ENCODE results near the gene RHEB. TPM values are rescaled to one million over a fixed set of nuclear protein-coding genes. Genes with fewer than 3 reads are reported as not detected.

RHEB gene
- polyA plus RNA-seq, 1 of the 3 experiments (the other 2 are of a cell fraction) = 87.3 TPM

DNA sequence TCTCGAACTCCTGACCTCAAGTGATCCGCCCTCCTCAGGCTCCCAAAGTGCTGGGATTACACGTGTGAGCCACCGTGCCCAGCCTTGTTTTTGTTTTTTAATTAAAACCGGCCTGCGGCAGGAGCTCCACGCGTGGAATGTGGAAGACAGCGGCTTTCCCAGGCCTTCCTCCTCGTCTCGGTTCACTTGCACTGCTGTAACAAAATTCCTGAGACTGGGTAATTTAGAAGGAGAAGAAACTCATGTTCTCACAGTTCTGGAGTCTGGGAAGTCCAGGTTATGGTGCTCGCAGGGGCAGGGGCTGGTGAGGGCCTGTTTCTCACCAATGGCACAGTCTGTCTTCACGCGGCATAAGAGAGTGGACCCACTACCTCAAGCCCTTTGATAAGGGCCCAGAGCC, 65.4 kb downstream of the RHEB start (continued):
- no peak for TF ChIP-seq CHD2 (IDR thresholded peaks at IDR 0.05; ENCODE audit: low read length, partially characterized antibody)

DNA sequence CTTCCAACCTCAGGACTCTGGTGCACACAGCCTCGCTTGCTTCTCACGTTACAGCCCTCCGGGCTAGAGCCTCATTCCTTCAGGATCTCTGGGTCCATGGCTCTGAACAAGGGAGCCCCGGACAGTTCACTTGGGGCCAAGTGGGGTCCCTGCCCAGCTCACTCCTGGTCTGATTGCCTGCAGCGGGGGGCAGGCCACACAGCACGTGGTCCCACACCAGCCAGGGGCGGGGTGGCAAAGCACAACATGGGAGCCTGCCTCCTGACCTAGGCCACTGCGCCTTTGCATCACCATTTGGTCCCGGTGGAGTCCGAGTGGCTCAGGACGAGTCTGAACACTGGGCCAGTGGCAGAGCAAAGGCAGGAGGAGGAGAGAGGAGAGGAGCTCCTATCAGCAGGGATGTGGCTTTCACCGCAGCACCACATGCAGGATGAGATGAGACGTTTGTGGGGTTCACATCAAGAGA, 66.3 kb downstream of the RHEB start:
- WGBS (ENCODE audit: low lambda C conversion rate) = 75% methylated on average over 13 of the region's 13 CpGs
- no peaks in the 10 kb centered on the region for H3F3A ChIP-seq (replicated peaks; ENCODE audit: insufficient read depth)
- DNase-seq = no peak
- H3K27me3 ChIP-seq (ENCODE audit: insufficient read depth) = no peaks in the 10 kb centered on the region
- CTCF ChIA-PET = interaction anchor here (0.7 to 2.1 kb wide), 6 partner anchors 12 to 142 kb away, joined by 3 to 5 read pairs (median 4); no protein-coding TSS in a partner anchor
- no peak overlapping the region for H3K27ac ChIP-seq (ENCODE audit: low read depth in 2 of 2, low read length in 1 of 2)
- H3K9me3 ChIP-seq = no peaks in the 10 kb centered on the region
- H2AFZ ChIP-seq (ENCODE audit: low read depth) = no peak overlapping the region
- H3K79me2 ChIP-seq (ENCODE audit: insufficient read depth) = no peaks in the 10 kb centered on the region
- no peaks in the 10 kb centered on the region for H3K9me2 ChIP-seq
- TF ChIP-seq YY1 (IDR thresholded peaks at IDR 0.05; ENCODE audit: low read depth) (no peak), FOXM1 (IDR thresholded peaks at IDR 0.05; ENCODE audit: low read depth) (no peak), FOSL2 (IDR thresholded peaks at IDR 0.05; ENCODE audit: borderline replicate concordance, low read depth) (no peak), GABPA (IDR thresholded peaks at IDR 0.05; ENCODE audit: low read depth) (no peak), MXI1 (IDR thresholded peaks at IDR 0.05; ENCODE audit: low read depth, low read length) (no peak), SIN3A (IDR thresholded peaks at IDR 0.05; ENCODE audit: borderline replicate concordance, low read depth, low read length) (no peak), JUND (IDR thresholded peaks at IDR 0.05) (no peak), EZH2phosphoT487 (IDR thresholded peaks at IDR 0.05; ENCODE audit: borderline replicate concordance, low read depth) (no peak), TAF1 (IDR thresholded peaks at IDR 0.05; ENCODE audit: borderline replicate concordance, low read depth, low read length) (no peak), RCOR1 (IDR thresholded peaks at IDR 0.05; ENCODE audit: low read length) (no peak), RAD21 (IDR thresholded peaks at IDR 0.05; ENCODE audit: low read length) (no peak), ELF1 (IDR thresholded peaks at IDR 0.05) (no peak), NFIC (IDR thresholded peaks at IDR 0.05; ENCODE audit: borderline replicate concordance) (no peak)
- TF ChIP-seq, protein P1, sequence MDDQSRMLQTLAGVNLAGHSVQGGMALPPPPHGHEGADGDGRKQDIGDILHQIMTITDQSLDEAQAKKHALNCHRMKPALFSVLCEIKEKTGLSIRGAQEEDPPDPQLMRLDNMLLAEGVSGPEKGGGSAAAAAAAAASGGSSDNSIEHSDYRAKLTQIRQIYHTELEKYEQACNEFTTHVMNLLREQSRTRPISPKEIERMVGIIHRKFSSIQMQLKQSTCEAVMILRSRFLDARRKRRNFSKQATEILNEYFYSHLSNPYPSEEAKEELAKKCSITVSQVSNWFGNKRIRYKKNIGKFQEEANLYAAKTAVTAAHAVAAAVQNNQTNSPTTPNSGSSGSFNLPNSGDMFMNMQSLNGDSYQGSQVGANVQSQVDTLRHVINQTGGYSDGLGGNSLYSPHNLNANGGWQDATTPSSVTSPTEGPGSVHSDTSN (IDR thresholded peaks at IDR 0.05) = no peak
- no peaks in the 10 kb centered on the region; a peak in 1 of 4 replicates for H3K4me1 ChIP-seq (ENCODE audit: control insufficient read depth in 1 of 2, insufficient read depth in 2 of 2, low read depth in 1 of 2, low read length in 1 of 2)
- no peak overlapping the region for H3K4me2 ChIP-seq
- POLR2A ChIA-PET = no interaction called here
- no peak overlapping the region for H3K9ac ChIP-seq
- no peaks in the 10 kb centered on the region for H4K20me1 ChIP-seq (ENCODE audit: insufficient read depth)
- no peaks in the 10 kb centered on the region for H3K36me3 ChIP-seq (replicated peaks in 1 of 2; ENCODE audit: control insufficient read depth in 1 of 2, insufficient read depth in 2 of 2, low read length in 1 of 2)
- no peak overlapping the region for H3K4me3 ChIP-seq (ENCODE audit: low read depth in 2 of 2, low read length in 1 of 2)

DNA sequence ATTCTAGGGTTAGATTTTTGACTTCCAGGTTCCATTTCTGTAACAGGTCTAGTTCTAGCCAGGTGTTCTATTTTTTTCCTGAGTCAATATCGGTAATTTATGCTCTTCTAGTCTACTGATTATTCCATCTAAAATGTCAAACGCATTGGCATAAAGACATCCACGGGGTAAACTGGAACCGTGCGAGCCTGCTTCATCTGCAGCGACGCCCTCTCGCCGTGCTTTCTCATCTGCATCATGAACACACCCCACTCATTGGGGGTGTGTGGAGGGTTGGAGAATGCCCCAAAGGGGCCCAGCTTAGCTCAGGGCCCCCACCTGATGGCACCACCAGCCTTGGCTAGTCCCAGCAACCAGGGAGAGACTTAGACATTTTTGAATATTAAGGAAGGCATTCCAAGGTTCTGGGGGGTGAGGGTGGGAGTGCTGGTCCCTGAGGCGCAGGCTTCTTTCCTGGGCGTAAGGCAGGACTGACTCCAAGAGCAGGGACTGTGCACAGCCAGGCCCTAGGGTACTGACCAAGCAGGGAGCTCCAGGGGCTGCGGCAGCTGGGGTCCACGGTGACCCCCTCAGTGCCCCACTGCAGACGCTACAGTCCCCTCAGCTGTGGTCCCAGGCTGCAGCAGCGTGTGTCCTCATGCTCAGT, 66.9 kb downstream of the RHEB start:
- H3F3A ChIP-seq (replicated peaks; ENCODE audit: insufficient read depth) = no peaks in the 10 kb centered on the region
- no peaks in the 10 kb centered on the region for H3K27me3 ChIP-seq (ENCODE audit: insufficient read depth)
- no peaks in the 10 kb centered on the region; a peak in 1 of 4 replicates for H3K4me1 ChIP-seq (ENCODE audit: control insufficient read depth in 1 of 2, insufficient read depth in 2 of 2, low read depth in 1 of 2, low read length in 1 of 2)
- no peaks in the 10 kb centered on the region for H4K20me1 ChIP-seq (ENCODE audit: insufficient read depth)
- H3K4me2 ChIP-seq = no peak overlapping the region
- no peak for DNase-seq
- ChIA-PET CTCF (interaction anchor here (0.7 to 2.1 kb wide), 8 partner anchors 10 to 142 kb away, joined by 3 to 5 read pairs (median 3); no protein-coding TSS in a partner anchor), POLR2A (no interaction called here)
- no peak overlapping the region for H3K27ac ChIP-seq (ENCODE audit: low read depth in 2 of 2, low read length in 1 of 2)
- no peaks in the 10 kb centered on the region for H3K36me3 ChIP-seq (replicated peaks in 1 of 2; ENCODE audit: control insufficient read depth in 1 of 2, insufficient read depth in 2 of 2, low read length in 1 of 2)
- no peak overlapping the region for H3K4me3 ChIP-seq (ENCODE audit: low read depth in 2 of 2, low read length in 1 of 2)
- H3K9me2 ChIP-seq = no peaks in the 10 kb centered on the region
- no peak overlapping the region for H3K9ac ChIP-seq
- 84% methylated on average over 14 of the region's 15 CpGs for WGBS (ENCODE audit: low lambda C conversion rate)
- H3K9me3 ChIP-seq = no peaks in the 10 kb centered on the region
- H3K79me2 ChIP-seq (ENCODE audit: insufficient read depth) = no peaks in the 10 kb centered on the region
- no peak overlapping the region for H2AFZ ChIP-seq (ENCODE audit: low read depth)
- TF ChIP-seq FOXJ3 (CRISPR knock-in tag; IDR thresholded peaks at IDR 0.05) (no peak), FOSL2 (IDR thresholded peaks at IDR 0.05; ENCODE audit: borderline replicate concordance, low read depth) (no peak), GATA2 (CRISPR knock-in tag; IDR thresholded peaks at IDR 0.05) (no peak), SIN3A (IDR thresholded peaks at IDR 0.05; ENCODE audit: borderline replicate concordance, low read depth, low read length) (no peak), SMC3 (IDR thresholded peaks at IDR 0.05; ENCODE audit: low read depth, low read length) (no peak), FOXM1 (IDR thresholded peaks at IDR 0.05; ENCODE audit: low read depth) (no peak), RXRA (IDR thresholded peaks at IDR 0.05; ENCODE audit: borderline replicate concordance, low read depth) (no peak), GABPA (IDR thresholded peaks at IDR 0.05; ENCODE audit: low read depth) (no peak), TCF12 (IDR thresholded peaks at IDR 0.05) (no peak)
- TF ChIP-seq, protein P2, sequence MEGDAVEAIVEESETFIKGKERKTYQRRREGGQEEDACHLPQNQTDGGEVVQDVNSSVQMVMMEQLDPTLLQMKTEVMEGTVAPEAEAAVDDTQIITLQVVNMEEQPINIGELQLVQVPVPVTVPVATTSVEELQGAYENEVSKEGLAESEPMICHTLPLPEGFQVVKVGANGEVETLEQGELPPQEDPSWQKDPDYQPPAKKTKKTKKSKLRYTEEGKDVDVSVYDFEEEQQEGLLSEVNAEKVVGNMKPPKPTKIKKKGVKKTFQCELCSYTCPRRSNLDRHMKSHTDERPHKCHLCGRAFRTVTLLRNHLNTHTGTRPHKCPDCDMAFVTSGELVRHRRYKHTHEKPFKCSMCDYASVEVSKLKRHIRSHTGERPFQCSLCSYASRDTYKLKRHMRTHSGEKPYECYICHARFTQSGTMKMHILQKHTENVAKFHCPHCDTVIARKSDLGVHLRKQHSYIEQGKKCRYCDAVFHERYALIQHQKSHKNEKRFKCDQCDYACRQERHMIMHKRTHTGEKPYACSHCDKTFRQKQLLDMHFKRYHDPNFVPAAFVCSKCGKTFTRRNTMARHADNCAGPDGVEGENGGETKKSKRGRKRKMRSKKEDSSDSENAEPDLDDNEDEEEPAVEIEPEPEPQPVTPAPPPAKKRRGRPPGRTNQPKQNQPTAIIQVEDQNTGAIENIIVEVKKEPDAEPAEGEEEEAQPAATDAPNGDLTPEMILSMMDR (IDR thresholded peaks at IDR 0.05) = no peak
- TF ChIP-seq, protein P3, sequence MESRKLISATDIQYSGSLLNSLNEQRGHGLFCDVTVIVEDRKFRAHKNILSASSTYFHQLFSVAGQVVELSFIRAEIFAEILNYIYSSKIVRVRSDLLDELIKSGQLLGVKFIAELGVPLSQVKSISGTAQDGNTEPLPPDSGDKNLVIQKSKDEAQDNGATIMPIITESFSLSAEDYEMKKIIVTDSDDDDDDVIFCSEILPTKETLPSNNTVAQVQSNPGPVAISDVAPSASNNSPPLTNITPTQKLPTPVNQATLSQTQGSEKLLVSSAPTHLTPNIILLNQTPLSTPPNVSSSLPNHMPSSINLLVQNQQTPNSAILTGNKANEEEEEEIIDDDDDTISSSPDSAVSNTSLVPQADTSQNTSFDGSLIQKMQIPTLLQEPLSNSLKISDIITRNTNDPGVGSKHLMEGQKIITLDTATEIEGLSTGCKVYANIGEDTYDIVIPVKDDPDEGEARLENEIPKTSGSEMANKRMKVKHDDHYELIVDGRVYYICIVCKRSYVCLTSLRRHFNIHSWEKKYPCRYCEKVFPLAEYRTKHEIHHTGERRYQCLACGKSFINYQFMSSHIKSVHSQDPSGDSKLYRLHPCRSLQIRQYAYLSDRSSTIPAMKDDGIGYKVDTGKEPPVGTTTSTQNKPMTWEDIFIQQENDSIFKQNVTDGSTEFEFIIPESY (IDR thresholded peaks at IDR 0.05; ENCODE audit: borderline replicate concordance, low read depth) = no peak
